ENCODE results near the gene KIF5C. TPM values are rescaled to one million over a fixed set of nuclear protein-coding genes. Genes with fewer than 3 reads are reported as not detected.

The KIF5C gene
- total and polyA plus RNA-seq, 9 donors: 0.73 to 18.7 (median 3.3) TPM

DNA sequence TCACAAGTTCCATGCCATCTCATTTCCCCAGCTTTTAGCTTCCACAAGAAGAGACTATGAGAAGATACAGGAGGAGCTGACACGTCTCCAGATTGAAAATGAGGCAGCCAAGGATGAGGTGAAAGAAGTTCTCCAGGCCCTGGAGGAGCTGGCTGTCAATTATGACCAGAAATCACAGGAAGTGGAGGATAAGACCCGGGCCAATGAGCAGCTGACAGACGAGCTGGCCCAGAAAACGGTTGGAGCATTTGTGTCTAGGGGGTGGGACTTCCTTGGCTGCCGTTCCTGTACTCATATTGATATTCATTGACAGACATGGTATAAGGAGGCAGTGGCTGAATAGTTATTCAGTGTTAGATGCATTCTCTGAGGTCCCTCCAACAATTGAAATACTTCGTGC is 106.3 kb downstream of the KIF5C start:
- intact Hi-C loops (cut with DNase I): no loop called here
- Histone ChIP-seq H3K36me3 (no peaks in the 10 kb centered on the region), H3K4me1 (ENCODE audit: insufficient read depth) (peaks cover 3% of the 10 kb centered on the region), H3K27ac (no peak overlapping the region), H3K9me3 (no peaks in the 10 kb centered on the region), H3K27me3 (no peaks in the 10 kb centered on the region), H3K4me3 (no peak overlapping the region)
- WGBS, 3 donors: 77 to 91% (median 87%) methylated on average over 6 of the region's 6 CpGs
- no peak for DNase-seq
- no peak for TF ChIP-seq POLR2A (IDR thresholded peaks at IDR 0.05)
- no peak for TF ChIP-seq EP300 (IDR thresholded peaks at IDR 0.05)
- no peak for TF ChIP-seq CTCF (IDR thresholded peaks at IDR 0.05)

DNA sequence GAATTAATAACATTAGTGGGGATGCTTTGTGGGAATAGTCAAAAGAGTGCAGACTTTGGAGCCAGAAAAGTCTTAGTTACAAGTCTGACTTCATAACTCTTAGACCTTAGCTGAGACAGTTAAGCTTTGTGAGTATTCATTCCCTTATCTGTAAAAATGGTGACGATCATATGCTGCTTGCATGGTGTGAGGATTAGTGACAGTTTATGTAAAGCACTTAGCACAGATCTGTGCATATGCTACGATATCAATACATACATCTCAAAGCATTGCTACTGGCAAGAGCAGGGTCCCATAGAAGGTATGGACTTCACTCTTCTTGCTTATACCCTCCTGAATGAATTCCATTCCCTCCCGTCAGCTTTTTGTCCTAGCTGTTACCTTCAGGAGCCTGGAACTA is 106.8 kb downstream of the KIF5C start:
- no peak for TF ChIP-seq CTCF (IDR thresholded peaks at IDR 0.05)
- TF ChIP-seq EP300 (IDR thresholded peaks at IDR 0.05): no peak
- TF ChIP-seq POLR2A (IDR thresholded peaks at IDR 0.05): no peak
- Histone ChIP-seq H3K4me3 (no peak overlapping the region), H3K27ac (no peak overlapping the region), H3K36me3 (no peaks in the 10 kb centered on the region), H3K9me3 (no peaks in the 10 kb centered on the region), H3K27me3 (no peaks in the 10 kb centered on the region), H3K4me1 (ENCODE audit: insufficient read depth) (peaks cover 3% of the 10 kb centered on the region)
- intact Hi-C loops (cut with DNase I): no loop called here
- no peak for DNase-seq
- 95 to 98% (median 96%) methylated on average over 3 of the region's 3 CpGs for WGBS, 3 donors

- intact Hi-C loops (cut with DNase I): no loop called here
- Histone ChIP-seq H3K27ac (no peak overlapping the region), H3K9me3 (no peaks in the 10 kb centered on the region), H3K4me1 (ENCODE audit: insufficient read depth) (peaks cover 3% of the 10 kb centered on the region), H3K36me3 (no peaks in the 10 kb centered on the region), H3K27me3 (no peaks in the 10 kb centered on the region), H3K4me3 (no peak overlapping the region)
- WGBS, 3 donors: 91 to 95% (median 94%) methylated on average over 5 of the region's 5 CpGs
- no peak for DNase-seq
- TF ChIP-seq CTCF (IDR thresholded peaks at IDR 0.05) (no peak), EP300 (IDR thresholded peaks at IDR 0.05) (no peak), POLR2A (IDR thresholded peaks at IDR 0.05) (no peak)
These were observed 107.3 kb downstream of the KIF5C start for GRCh38 chr2:148982282-148982681.

DNA sequence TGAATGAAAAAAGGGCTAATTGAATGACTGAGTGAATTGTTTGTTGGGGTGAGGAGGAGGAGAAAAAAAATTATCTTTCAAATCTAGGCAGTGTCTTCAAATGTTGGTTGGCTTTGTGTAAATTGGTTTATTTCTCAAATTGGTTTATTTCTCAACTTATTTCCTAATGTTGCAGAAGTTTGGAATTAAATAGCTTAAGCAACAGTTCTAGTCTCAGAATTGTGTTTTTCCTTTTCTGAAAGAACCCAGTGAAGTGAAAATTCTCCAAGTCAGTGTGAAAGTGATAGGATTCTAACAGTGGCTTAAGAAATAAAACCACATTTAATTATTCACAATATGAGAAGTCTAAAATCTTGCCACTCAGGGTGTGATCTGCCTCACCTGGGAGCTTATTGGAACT is 108.9 kb downstream of the KIF5C start:
- Histone ChIP-seq H3K9me3 (no peaks in the 10 kb centered on the region), H3K27me3 (no peaks in the 10 kb centered on the region), H3K4me3 (no peak overlapping the region), H3K27ac (no peak overlapping the region), H3K36me3 (no peaks in the 10 kb centered on the region), H3K4me1 (ENCODE audit: insufficient read depth) (peaks cover 3% of the 10 kb centered on the region)
- no peak for TF ChIP-seq EP300 (IDR thresholded peaks at IDR 0.05)
- no peak for TF ChIP-seq CTCF (IDR thresholded peaks at IDR 0.05)
- TF ChIP-seq POLR2A (IDR thresholded peaks at IDR 0.05): no peak
- intact Hi-C loops (cut with DNase I): no loop called here
- DNase-seq: no peak

DNA sequence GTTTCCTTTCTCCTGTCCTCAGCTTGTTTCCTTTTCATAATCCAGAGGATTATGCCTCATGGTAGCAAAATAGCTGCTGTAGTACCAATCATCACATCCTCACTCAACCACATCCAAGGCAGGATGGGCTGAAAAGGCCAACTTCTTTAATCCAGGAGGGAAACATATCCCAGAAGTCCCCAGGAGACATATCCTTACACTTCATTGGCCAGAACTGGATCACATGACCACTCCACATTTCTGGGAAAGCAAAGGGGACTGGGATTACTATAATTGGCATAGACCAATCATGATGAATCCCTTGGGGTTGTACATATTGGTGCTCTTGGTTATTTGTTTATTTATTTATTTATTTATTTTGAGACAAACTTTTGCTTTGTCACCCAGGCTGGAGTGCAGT is 109.4 kb downstream of the KIF5C start:
- no peaks in the 10 kb centered on the region for H3K27me3 ChIP-seq
- intact Hi-C loops (cut with DNase I): no loop called here
- TF ChIP-seq CTCF (IDR thresholded peaks at IDR 0.05): no peak
- TF ChIP-seq POLR2A (IDR thresholded peaks at IDR 0.05): no peak
- TF ChIP-seq EP300 (IDR thresholded peaks at IDR 0.05): no peak
- no peak overlapping the region for H3K27ac ChIP-seq
- DNase-seq: no peak
- H3K4me3 ChIP-seq: no peak overlapping the region
- H3K4me1 ChIP-seq (ENCODE audit: insufficient read depth): peaks cover 2% of the 10 kb centered on the region
- H3K9me3 ChIP-seq: no peaks in the 10 kb centered on the region
- no peaks in the 10 kb centered on the region for H3K36me3 ChIP-seq
